HG03354 (cell line): ENCODE results near the gene FAM217A.
A peak's percentile ranks its signal among the peaks of the same experiment; 100 is the strongest.

Source experiments
- ATAC-seq: cut with Tn5 transposase; IDR thresholded peaks from one replicate; pipeline ENCODE4 v1.9.1; 2021; ENCODE audit warnings: mild to moderate bottlenecking; ENCODE audit not compliant: unreplicated experiment, poor library complexity, severe bottlenecking

The FAM217A gene

DNA sequence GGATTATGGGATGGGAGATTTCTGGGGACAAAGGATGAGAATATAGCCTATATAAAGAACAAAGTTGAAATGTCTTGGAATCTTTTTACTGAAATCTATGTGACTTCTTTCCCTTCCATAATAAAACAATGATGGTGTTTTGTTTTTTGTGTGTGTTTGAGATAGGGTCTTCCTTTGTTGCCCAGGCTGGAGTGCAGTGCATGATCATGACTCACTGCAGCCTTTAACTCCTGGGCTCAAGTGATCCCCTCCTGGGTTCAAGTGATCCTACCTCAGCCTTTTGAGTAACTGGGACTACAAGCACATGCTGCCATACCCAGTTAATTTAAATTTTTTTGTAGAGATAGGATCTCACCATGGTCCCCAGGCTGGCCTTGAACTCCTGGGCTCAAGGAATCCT, 50.9 kb downstream of the FAM217A start:
- ATAC-seq = no peak

DNA sequence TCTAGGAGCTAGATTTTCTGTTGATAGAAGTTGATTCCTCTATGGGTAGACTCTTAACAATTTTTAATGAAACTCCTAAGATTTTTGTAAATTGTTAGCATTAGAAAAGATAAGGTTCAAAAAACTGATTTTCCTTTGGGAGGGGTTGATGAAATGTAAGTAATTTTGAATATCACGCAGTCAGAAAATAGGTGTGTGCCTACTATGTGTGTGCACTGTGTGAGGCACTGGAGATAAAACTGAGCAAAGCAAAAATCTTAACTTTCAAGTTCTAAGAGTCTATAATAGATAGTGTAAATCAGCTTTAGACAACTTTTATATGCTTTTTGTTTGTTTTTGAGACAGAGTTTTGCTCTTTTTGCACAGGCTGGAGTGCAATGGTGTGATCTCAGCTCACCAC, 53.3 kb downstream of the FAM217A start:
- no peak for ATAC-seq

DNA sequence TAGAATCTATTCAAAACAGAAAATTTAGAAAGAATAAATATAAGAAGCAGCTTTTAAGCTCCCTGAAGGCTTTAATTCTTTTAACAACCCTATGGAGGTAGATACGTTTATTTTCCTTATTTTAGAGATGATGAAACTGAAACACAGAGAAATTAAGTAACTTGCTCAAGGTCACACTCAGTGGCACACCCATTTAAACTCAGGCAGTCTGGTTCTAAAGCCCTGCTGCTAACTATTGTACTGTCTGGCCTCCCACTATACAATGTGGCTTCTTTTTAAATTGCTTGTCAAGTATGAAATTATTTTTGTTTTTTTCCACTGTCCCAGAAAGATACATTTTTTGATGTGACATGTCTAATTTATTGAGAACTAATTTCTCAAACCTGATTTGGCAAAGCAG, 55.7 kb downstream of the FAM217A start:
- peak; percentile 19 for ATAC-seq

DNA sequence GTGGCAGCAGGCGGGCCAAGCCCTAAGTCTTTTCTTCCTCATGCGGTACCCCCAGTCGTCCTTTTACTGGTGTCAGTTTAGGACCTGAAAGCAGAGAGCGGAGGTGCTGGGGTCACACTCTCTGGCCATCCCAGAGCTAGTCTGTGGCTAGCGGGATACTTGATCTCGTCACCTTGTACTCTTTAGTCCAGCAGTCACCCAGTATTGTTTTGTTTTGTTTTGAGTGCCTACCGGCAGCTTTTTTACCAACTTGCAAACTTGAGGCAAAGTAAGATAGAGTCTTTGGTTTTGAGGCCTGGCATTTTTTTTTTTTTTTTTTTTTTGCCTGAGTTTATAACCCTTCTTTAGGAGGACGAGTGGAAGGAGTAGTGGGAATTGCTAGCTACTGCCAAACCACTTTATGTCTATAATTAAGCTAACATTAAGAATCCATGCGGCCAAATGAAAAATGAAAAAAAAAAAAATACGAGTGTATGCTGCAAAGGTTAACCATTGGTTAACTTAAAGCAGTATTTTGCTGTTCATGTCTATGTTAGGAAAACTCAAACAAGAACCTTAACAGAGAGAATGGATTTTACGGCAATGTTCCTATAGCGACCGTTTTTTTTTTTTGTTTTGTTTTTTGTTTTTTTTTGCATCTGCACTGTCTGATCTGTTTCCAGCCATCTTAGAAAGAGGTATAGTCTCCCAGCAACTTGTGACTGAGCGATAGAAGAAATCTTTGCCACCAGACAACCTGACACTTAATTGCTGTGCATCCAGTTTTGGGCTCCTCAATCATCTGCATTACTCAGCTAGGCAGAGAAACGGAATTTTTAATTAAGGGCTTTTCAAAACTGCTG, 56.9 kb downstream of the FAM217A start:
- peak; percentile 9 for ATAC-seq

DNA sequence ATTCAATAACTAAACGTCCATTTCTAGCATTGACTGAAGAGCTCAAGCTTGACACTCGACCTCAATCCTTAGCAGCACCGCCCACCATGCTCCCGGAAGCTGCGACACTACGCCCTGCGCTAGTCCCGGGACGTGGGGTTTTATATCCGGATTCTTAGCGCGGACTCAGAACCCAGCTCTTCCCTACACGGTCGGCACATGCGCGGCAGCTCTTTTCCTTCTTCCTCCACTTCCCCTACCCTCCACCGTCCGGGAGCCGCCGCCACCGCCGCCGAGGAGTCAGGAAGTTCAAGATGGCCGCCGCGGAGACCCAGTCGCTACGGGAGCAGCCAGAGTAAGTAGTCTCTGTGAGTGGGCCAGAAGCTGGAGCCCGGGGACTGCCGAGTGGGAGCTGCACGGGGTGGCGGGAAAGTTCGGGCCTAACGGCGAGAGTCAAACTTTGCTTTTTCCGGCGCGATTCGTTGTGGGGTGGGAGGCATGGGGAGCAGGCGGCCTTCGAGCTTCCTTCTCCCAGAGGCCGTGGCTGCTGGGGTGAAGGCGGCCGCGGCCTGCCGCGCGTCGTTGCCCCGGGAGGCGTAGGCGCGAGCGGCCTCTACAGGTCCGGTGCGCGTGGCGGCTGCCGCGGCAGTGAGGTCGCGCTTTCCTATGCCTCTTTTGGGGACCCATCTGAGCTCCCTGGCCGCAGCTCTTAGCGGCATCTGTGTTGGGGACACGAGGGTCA, 57.6 kb downstream of the FAM217A start:
- ATAC-seq = peak; percentile 45

DNA sequence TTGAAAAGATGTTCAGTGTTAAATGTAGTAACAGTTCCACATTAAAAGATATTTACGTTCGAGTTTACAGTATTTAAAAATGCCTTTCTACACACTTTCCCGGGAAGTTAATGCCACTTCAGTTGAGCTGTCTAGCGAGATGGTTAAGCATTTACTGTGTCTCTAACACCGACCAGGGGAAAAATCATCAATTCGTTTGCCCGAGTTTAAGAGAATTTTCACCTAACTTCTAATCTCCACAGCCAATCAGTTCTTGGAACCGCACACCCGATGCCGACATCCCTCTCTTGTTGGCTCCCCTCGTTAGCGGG, 58.2 kb downstream of the FAM217A start:
- ATAC-seq = no peak

DNA sequence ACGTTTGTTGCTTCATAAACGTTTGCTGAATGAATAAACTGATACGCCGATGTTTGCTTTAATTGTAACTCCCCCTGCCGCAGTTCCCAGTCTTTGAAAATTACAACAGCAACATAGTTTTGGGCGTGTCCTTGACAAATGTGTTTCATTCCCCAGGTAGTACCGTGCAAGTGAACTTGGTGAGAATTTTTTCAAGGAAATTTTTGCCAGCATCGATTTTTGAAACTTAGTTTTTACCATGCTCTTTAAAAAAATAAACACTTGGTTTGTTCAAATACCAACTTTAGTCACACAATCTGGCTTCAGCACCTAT, 60.1 kb downstream of the FAM217A start:
- ATAC-seq = no peak
